Fibroblast of lung (primary cell): ENCODE data around the gene CUBN. TPM values are rescaled to one million over a fixed set of nuclear protein-coding genes. Genes with fewer than 3 reads are reported as not detected.

Experiments used
- DNase-seq, 2 donors: peaks; one replicate each; pipeline versions ENCODE4 v3.0.0 to v3.0.0-alpha.2; 2010; ENCODE audit warnings: low read depth in 2 of 2
- H2AFZ ChIP-seq: 2 replicates; pipeline ENCODE4 v1.5.1; 2012; ENCODE audit warnings: low read length, control low read depth, inconsistent platforms
- H3K27ac ChIP-seq: 2 replicates; pipeline ENCODE4 v1.5.1; 2011; ENCODE audit warnings: low read length, control low read depth; ENCODE audit not compliant: insufficient read depth
- H3K27me3 ChIP-seq: 2 replicates; pipeline ENCODE4 v1.5.1; 2011; ENCODE audit warnings: mild to moderate bottlenecking, low read length; ENCODE audit not compliant: control insufficient read depth, insufficient read depth
- H3K36me3 ChIP-seq: 2 replicates; pipeline ENCODE4 v1.5.1; 2011; ENCODE audit warnings: low read length; ENCODE audit not compliant: control insufficient read depth, insufficient read depth
- H3K4me1 ChIP-seq: 2 replicates; pipeline ENCODE4 v1.5.1; 2011; ENCODE audit warnings: low read length; ENCODE audit not compliant: control insufficient read depth, insufficient read depth; ENCODE audit errors: extremely low read depth
- H3K4me2 ChIP-seq: 2 replicates; pipeline ENCODE4 v1.5.1; 2011; ENCODE audit warnings: low read length, control low read depth; ENCODE audit not compliant: insufficient read depth; ENCODE audit errors: extremely low read depth
- H3K4me3 ChIP-seq, 4 experiments: fragments of 200-600 bp in 1 of 4; sonication (generic) in 1 of 4; replicated peaks in 1 of 4; 2 replicates each; pipeline ENCODE4 v1.5.1; 2011 to 2016; ENCODE audit warnings: low read length in 4 of 4, low read depth in 3 of 4, mild to moderate bottlenecking in 3 of 4, control low read depth in 2 of 4, inconsistent platforms in 1 of 4, mixed read lengths in 1 of 4; ENCODE audit not compliant: insufficient read depth in 1 of 4; ENCODE audit errors: control extremely low read depth in 1 of 4
- H3K79me2 ChIP-seq: 2 replicates; pipeline ENCODE4 v1.5.1; 2012; ENCODE audit warnings: mild to moderate bottlenecking, low read length, inconsistent platforms; ENCODE audit not compliant: control insufficient read depth, insufficient read depth
- H3K9ac ChIP-seq: 2 replicates; pipeline ENCODE4 v1.5.1; 2011; ENCODE audit warnings: mild to moderate bottlenecking, low read length, control low read depth; ENCODE audit not compliant: insufficient read depth
- H3K9me3 ChIP-seq: 2 replicates; pipeline ENCODE4 v1.5.1; 2012; ENCODE audit warnings: low read depth, low read length; ENCODE audit not compliant: control insufficient read depth, insufficient read depth
- H4K20me1 ChIP-seq: 2 replicates; pipeline ENCODE4 v1.5.1; 2011; ENCODE audit warnings: low read length; ENCODE audit not compliant: control insufficient read depth, insufficient read depth; ENCODE audit errors: extremely low read depth
- EZH2 ChIP-seq: IDR thresholded peaks from 2 replicates; pipeline ENCODE4 v1.5.1; 2012; ENCODE audit warnings: low read length, control low read depth, mild to moderate bottlenecking; ENCODE audit errors: missing control alignments
- polyA plus RNA-seq, 2 donors: library from polyadenylated mRNA; depleted of rRNA in 1 of 2; stranded (reverse) in 1 of 2; unstranded in 1 of 2; fragments of >200 nt; gene quantifications; 2 replicates each; pipeline ENCODE4 v1.2.1, GENCODE V29; 2011 to 2012; ENCODE audit warnings: missing spikeins in 1 of 2
- total RNA-seq: library from RNA; depleted of rRNA; stranded (reverse); fragments of >200 nt; gene quantifications from 2 replicates; pipeline ENCODE4 v1.2.1, GENCODE V29; 2014
- TF ChIP-seq, protein P1 (sequence below), 2 donors: IDR thresholded peaks in 1 of 2; conservative IDR thresholded peaks in 1 of 2; 1 replicate in 1 of 2; 2 replicates in 1 of 2; pipeline ENCODE4 v1.5.1; 2011 to 2012; ENCODE audit warnings: low read length in 2 of 2, control low read depth in 1 of 2, inconsistent platforms in 1 of 2, low read depth in 1 of 2, mild to moderate bottlenecking in 1 of 2

CUBN gene
- total and polyA plus RNA-seq, 2 donors (not counting 1 experiment from before 2014, with no cell fraction given) = 1.3 to 1.5 TPM

DNA sequence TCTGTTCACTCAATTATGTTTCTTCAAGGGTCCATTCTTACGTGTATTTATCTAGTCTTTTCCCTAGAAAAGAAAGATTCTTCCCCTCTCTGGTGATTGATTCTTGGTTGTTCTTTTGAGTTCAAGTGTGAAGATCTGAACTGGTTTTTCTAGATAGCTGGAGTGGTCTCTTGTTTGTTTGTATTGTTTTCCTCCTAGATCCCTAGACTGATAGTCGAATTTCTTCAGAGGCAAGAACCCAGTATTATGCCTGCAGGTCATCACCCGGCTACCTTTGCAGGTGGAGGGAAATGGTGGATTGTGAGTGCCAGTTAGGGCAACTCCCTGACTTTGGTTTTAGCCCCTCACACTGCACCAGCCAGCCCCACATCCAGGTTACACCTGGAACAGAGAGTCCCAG lies 310.2 kb downstream of the CUBN start:
- DNase-seq = no peak
- TF ChIP-seq EZH2 = no peak
- TF ChIP-seq, protein P1, sequence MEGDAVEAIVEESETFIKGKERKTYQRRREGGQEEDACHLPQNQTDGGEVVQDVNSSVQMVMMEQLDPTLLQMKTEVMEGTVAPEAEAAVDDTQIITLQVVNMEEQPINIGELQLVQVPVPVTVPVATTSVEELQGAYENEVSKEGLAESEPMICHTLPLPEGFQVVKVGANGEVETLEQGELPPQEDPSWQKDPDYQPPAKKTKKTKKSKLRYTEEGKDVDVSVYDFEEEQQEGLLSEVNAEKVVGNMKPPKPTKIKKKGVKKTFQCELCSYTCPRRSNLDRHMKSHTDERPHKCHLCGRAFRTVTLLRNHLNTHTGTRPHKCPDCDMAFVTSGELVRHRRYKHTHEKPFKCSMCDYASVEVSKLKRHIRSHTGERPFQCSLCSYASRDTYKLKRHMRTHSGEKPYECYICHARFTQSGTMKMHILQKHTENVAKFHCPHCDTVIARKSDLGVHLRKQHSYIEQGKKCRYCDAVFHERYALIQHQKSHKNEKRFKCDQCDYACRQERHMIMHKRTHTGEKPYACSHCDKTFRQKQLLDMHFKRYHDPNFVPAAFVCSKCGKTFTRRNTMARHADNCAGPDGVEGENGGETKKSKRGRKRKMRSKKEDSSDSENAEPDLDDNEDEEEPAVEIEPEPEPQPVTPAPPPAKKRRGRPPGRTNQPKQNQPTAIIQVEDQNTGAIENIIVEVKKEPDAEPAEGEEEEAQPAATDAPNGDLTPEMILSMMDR (conservative IDR thresholded peaks at IDR 0.05 in 1 of 2, IDR thresholded peaks at IDR 0.05 in 1 of 2; ENCODE audit: low read depth in 1 of 2, low read length in 2 of 2) = no peak
- Histone ChIP-seq H3K9me3 (no peaks in the 10 kb centered on the region), H3K4me3 (no peak overlapping the region), H2AFZ (no peak overlapping the region), H3K79me2 (peaks cover 25% of the 10 kb centered on the region), H3K27me3 (no peaks in the 10 kb centered on the region), H3K9ac (no peak overlapping the region), H3K36me3 (peaks cover 3% of the 10 kb centered on the region), H4K20me1 (no peaks in the 10 kb centered on the region), H3K4me1 (peaks cover 7% of the 10 kb centered on the region), H3K27ac (no peak overlapping the region), H3K4me2 (no peak overlapping the region)

DNA sequence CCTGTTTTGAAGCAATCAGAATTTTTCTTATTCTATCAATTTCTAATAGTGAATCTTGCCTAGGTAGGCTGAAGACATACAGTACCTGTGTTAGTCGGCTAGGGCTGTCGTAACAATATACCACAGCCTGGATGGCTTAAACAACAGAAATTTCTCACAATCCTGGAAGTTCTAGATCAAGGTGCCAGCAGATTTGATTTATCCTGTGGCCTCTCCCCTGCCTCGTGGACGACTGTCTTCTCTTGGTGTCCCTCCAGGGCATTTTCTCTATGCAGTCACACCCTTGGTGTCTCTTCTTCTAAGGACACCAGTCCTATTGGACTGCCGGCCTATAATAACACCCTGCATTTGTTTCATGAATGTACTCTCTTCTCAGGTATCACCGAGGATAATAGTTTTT lies 310.6 kb downstream of the CUBN start:
- no peak overlapping the region for H3K27ac ChIP-seq
- peaks cover 7% of the 10 kb centered on the region for H3K4me1 ChIP-seq
- H3K79me2 ChIP-seq = peaks cover 28% of the 10 kb centered on the region
- no peak overlapping the region for H3K9ac ChIP-seq
- H3K36me3 ChIP-seq = peaks cover 3% of the 10 kb centered on the region
- TF ChIP-seq, protein P1 (conservative IDR thresholded peaks at IDR 0.05 in 1 of 2, IDR thresholded peaks at IDR 0.05 in 1 of 2; ENCODE audit: low read depth in 1 of 2, low read length in 2 of 2) = no peak
- no peak for TF ChIP-seq EZH2
- DNase-seq = no peak
- no peak overlapping the region for H2AFZ ChIP-seq
- no peak overlapping the region for H3K4me2 ChIP-seq
- no peak overlapping the region for H3K4me3 ChIP-seq
- H3K27me3 ChIP-seq = no peaks in the 10 kb centered on the region
- H4K20me1 ChIP-seq = no peaks in the 10 kb centered on the region
- H3K9me3 ChIP-seq = no peaks in the 10 kb centered on the region

DNA sequence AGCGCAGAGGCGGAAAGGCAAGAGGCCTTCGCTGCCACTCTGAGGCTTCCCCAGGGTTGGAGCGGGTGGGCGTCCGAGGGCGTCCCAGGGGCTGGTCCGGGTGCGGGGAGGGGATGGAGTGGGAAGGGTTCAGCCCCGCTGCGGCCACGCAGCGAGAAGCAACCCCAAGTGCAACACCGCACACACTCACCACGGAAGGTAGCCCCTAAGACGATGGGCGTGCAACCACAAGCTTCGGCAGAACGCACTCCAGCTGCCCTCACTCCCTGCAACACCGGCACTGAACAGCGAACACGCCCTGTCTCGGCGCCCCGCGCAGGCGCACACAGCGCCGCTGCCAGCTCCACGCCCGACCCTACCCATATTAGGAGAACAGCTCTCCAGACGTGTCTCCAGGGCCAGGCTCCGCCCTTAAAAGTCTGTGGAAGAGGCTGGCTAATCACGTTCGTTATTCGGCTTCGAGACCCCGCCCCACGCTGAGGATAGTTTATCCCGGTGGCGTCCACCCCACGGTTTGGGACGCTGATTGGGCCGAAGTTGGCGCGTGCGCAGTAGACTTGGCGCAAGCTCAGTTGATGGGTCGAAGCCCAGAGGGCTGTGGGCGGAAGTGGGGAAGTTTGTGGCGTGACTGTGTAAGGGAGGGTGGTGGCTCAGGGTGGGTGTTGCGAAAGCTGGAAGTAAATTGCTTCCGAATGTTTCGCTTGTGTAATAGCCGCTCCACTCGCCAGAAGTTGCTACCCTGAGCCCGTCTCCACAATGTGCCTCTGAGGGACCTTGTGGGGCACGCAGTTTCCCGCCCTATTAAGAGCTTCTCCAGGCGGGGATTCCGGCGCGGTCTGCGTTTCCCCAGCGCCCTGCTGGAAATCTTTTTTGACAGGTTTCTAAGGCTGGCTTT lies 312.2 kb downstream of the CUBN start, which contains the start of gene RSU1:
TSS of gene RSU1 (minus strand) at position 300 of the 895 bp plus-strand sequence. CDS start 343 bp downstream, outside the sequence.
- peak; percentile 99 to 100 for DNase-seq
- Histone ChIP-seq H3K4me3 (peak within 1 kb of the TSS; percentile 76 to 89 (median 86)), H3K9me3 (no peaks in the 10 kb centered on the region), H3K27me3 (no peaks in the 10 kb centered on the region), H3K9ac (peak within 1 kb of the TSS; percentile 71), H2AFZ (peak within 1 kb of the TSS; percentile 94), H3K36me3 (peaks cover 3% of the 10 kb centered on the region), H3K27ac (peak within 1 kb of the TSS; percentile 79), H3K79me2 (peaks cover 40% of the 10 kb centered on the region), H4K20me1 (no peaks in the 10 kb centered on the region), H3K4me1 (peaks cover 7% of the 10 kb centered on the region), H3K4me2 (peak within 1 kb of the TSS; percentile 99)
- TF ChIP-seq EZH2 = no peak
- TF ChIP-seq, protein P1 (conservative IDR thresholded peaks at IDR 0.05 in 1 of 2, IDR thresholded peaks at IDR 0.05 in 1 of 2; ENCODE audit: low read depth in 1 of 2, low read length in 2 of 2) = no peak
